HepG2 (cell line): Measurements from ENCODE around the gene SERPINB6. TPM values are rescaled to one million over a fixed set of nuclear protein-coding genes. Genes with fewer than 3 reads are reported as not detected.

ENCODE experiments used
- ARNT2 ChIP-seq: sonication (generic); formaldehyde crosslinking; IDR thresholded peaks from 2 replicates; pipeline ENCODE4 v1.8.0; 2022; ENCODE audit warnings: mild to moderate bottlenecking, low read depth, missing genetic modification reagents, moderate library complexity
- ATF3 ChIP-seq: sonication (generic); formaldehyde crosslinking; IDR thresholded peaks from 2 replicates; pipeline ENCODE4 v1.4.0; 2020; ENCODE audit warnings: missing genetic modification reagents
- CBFB ChIP-seq: sonication (generic); formaldehyde crosslinking; IDR thresholded peaks from 2 replicates; pipeline ENCODE4 v1.4.0; 2020; ENCODE audit warnings: missing genetic modification reagents
- EP300 ChIP-seq, 3 experiments: sonication (generic) in 1 of 3; formaldehyde crosslinking in 1 of 3; IDR thresholded peaks; 2 replicates each; pipeline versions ENCODE4 v1.5.1 to v1.6.1; 2011 to 2020; ENCODE audit warnings: low read depth in 2 of 3, low read length in 2 of 3, borderline replicate concordance in 1 of 3, improper control_type of control experiment in 1 of 3, mild to moderate bottlenecking in 1 of 3, missing genetic modification reagents in 1 of 3, moderate library complexity in 1 of 3
- FOXP4 ChIP-seq: sonication (generic); formaldehyde crosslinking; IDR thresholded peaks from 2 replicates; pipeline ENCODE4 v1.4.0; 2020; ENCODE audit warnings: missing genetic modification reagents
- HIVEP1 ChIP-seq: sonication (generic); formaldehyde crosslinking; IDR thresholded peaks from 2 replicates; pipeline ENCODE4 v1.4.0; 2020; ENCODE audit warnings: mild to moderate bottlenecking, missing genetic modification reagents
- MED8 ChIP-seq: sonication (generic); formaldehyde crosslinking; IDR thresholded peaks from 2 replicates; pipeline ENCODE4 v1.8.1; 2023; ENCODE audit warnings: mild to moderate bottlenecking, missing genetic modification reagents; ENCODE audit not compliant: insufficient replicate concordance
- SAFB2 ChIP-seq: sonication (generic); formaldehyde crosslinking; IDR thresholded peaks from 2 replicates; pipeline ENCODE4 v1.5.1; 2020; ENCODE audit warnings: missing genetic modification reagents, low read depth, mild to moderate bottlenecking, borderline replicate concordance
- SKI ChIP-seq: fragments of 450-650 bp; IDR thresholded peaks from one replicate; pipeline ENCODE4 v1.6.1; 2018; ENCODE audit warnings: mild to moderate bottlenecking; ENCODE audit not compliant: partially characterized antibody
- SYNCRIP ChIP-seq: fragments of 200-400 bp; formaldehyde crosslinking; IDR thresholded peaks from 2 replicates; pipeline ENCODE4 v1.6.1; 2018; ENCODE audit warnings: mild to moderate bottlenecking, low read depth, low read length; ENCODE audit not compliant: insufficient read depth
- TEAD2 ChIP-seq: sonication (generic); formaldehyde crosslinking; IDR thresholded peaks from 2 replicates; pipeline ENCODE4 v1.9.0; 2021; ENCODE audit warnings: missing genetic modification reagents
- ZBTB34 ChIP-seq: sonication (generic); formaldehyde crosslinking; IDR thresholded peaks from 2 replicates; pipeline ENCODE4 v1.8.0; 2022; ENCODE audit warnings: mild to moderate bottlenecking, missing genetic modification reagents
- ZFP36L1 ChIP-seq: sonication (generic); formaldehyde crosslinking; IDR thresholded peaks from 2 replicates; pipeline ENCODE4 v1.8.0; 2022; ENCODE audit warnings: mild to moderate bottlenecking, missing genetic modification reagents, moderate library complexity
- ZFP62 ChIP-seq: sonication (generic); formaldehyde crosslinking; IDR thresholded peaks from 2 replicates; pipeline ENCODE4 v1.4.0; 2020; ENCODE audit warnings: missing genetic modification reagents
- ZNF232 ChIP-seq: sonication (generic); formaldehyde crosslinking; IDR thresholded peaks from 2 replicates; pipeline ENCODE4 v1.4.0; 2020; ENCODE audit warnings: missing genetic modification reagents, borderline replicate concordance
- ZNF24 ChIP-seq: fragments of 450-650 bp; IDR thresholded peaks from 2 replicates; pipeline ENCODE4 v1.6.1; 2017; ENCODE audit warnings: antibody characterized with exemption, mild to moderate bottlenecking
- ZNF562 ChIP-seq: sonication (generic); formaldehyde crosslinking; IDR thresholded peaks from 2 replicates; pipeline ENCODE4 v1.8.0; 2022; ENCODE audit warnings: missing genetic modification reagents, borderline replicate concordance
- ZNF616 ChIP-seq: sonication (generic); formaldehyde crosslinking; IDR thresholded peaks from 2 replicates; pipeline ENCODE4 v1.5.0; 2020; ENCODE audit warnings: low read depth, mild to moderate bottlenecking, missing genetic modification reagents
- ZNF879 ChIP-seq: sonication (generic); formaldehyde crosslinking; IDR thresholded peaks from 2 replicates; pipeline ENCODE4 v1.8.1; 2023; ENCODE audit warnings: missing genetic modification reagents
- ZSCAN25 ChIP-seq: sonication (generic); formaldehyde crosslinking; IDR thresholded peaks from 2 replicates; pipeline ENCODE4 v1.8.0; 2022; ENCODE audit warnings: mild to moderate bottlenecking, missing genetic modification reagents
- ZSCAN29 ChIP-seq: sonication (generic); formaldehyde crosslinking; conservative IDR thresholded peaks from 2 replicates; pipeline ENCODE4 v1.4.0; 2020; ENCODE audit warnings: mild to moderate bottlenecking, missing genetic modification reagents
- polyA plus RNA-seq, 8 experiments: library from polyadenylated mRNA; depleted of rRNA in 3 of 8; stranded (reverse) in 7 of 8; unstranded in 1 of 8; fragments of >200 nt; fragmentation: Illumina TruSeq in 4 of 8; extraction: Trizol in 4 of 8; gene quantifications; 2 replicates each; pipeline versions ENCODE4 v1.2.1 to v1.2.3, GENCODE V29; 2011 to 2016; ENCODE audit warnings: low read depth in 4 of 8, missing spikeins in 1 of 8, mixed read lengths in 1 of 8; ENCODE audit not compliant: insufficient read depth in 1 of 8
- total RNA-seq, 5 experiments: library from RNA; depleted of rRNA; stranded (reverse); fragments of >200 nt; fragmentation: Illumina TruSeq; extraction: Trizol; gene quantifications; 2 replicates each; pipeline ENCODE4 v1.2.3, GENCODE V29; 2016; ENCODE audit warnings: low read depth in 1 of 5
- TF ChIP-seq, protein P1 (sequence below): sonication (generic); formaldehyde crosslinking; IDR thresholded peaks from 2 replicates; pipeline ENCODE4 v1.5.1; 2020; ENCODE audit warnings: mild to moderate bottlenecking, missing genetic modification reagents

The SERPINB6 gene
- total and polyA plus RNA-seq, 2 of the 13 experiments (the other 11 are each of a cell fraction or from before 2014, with no cell fraction given) = 38.2 to 61.3 TPM

GRCh38 chr6:2998998-2999617 is 27.7 kb upstream of the SERPINB6 start (continued):
- peak; percentile 55 to 82; a peak in 3 of 4 replicates for TF ChIP-seq EP300 (IDR thresholded peaks at IDR 0.05; ENCODE audit: low read depth in 2 of 2, low read length in 2 of 2)
- peak; percentile 66; the same call in 1 of the 2 replicates for TF ChIP-seq EP300 (CRISPR knock-in tag; IDR thresholded peaks at IDR 0.05; ENCODE audit: borderline replicate concordance)
- TF ChIP-seq FOXP4 = peak; percentile 81
- peak; percentile 66; the same call in 1 of the 2 replicates for TF ChIP-seq ZNF232 (CRISPR knock-in tag)
- no peak for TF ChIP-seq ZNF562
- no peak; the same call in 1 of the 2 replicates for TF ChIP-seq SAFB2 (CRISPR knock-in tag)
- no peak; the same call in 1 of the 2 replicates for TF ChIP-seq ZNF616 (CRISPR knock-in tag)
- 0 out of 2 replicates have a peak, but pooled peaks have one; percentile 23 for TF ChIP-seq CBFB
- TF ChIP-seq ZBTB34 (CRISPR knock-in tag) = no peak
- no peak for TF ChIP-seq ZFP36L1 (CRISPR knock-in tag)
- no peak for TF ChIP-seq TEAD2 (CRISPR knock-in tag)
- peak; percentile 79 for TF ChIP-seq SKI
- no peak for TF ChIP-seq ZFP62
- peak; percentile 87 for TF ChIP-seq HIVEP1 (CRISPR knock-in tag)
- TF ChIP-seq ZSCAN25 (CRISPR knock-in tag) = no peak; the same call in 1 of the 2 replicates
- peak; percentile 56; the same call in 1 of the 2 replicates for TF ChIP-seq ARNT2 (CRISPR knock-in tag)
- no peak for TF ChIP-seq ZNF879
- peak; percentile 34; the same call in 1 of the 2 replicates for TF ChIP-seq ATF3 (CRISPR knock-in tag)
- no peak for TF ChIP-seq SYNCRIP
- no peak; the same call in 1 of the 2 replicates for TF ChIP-seq ZSCAN29
- TF ChIP-seq, protein P1, sequence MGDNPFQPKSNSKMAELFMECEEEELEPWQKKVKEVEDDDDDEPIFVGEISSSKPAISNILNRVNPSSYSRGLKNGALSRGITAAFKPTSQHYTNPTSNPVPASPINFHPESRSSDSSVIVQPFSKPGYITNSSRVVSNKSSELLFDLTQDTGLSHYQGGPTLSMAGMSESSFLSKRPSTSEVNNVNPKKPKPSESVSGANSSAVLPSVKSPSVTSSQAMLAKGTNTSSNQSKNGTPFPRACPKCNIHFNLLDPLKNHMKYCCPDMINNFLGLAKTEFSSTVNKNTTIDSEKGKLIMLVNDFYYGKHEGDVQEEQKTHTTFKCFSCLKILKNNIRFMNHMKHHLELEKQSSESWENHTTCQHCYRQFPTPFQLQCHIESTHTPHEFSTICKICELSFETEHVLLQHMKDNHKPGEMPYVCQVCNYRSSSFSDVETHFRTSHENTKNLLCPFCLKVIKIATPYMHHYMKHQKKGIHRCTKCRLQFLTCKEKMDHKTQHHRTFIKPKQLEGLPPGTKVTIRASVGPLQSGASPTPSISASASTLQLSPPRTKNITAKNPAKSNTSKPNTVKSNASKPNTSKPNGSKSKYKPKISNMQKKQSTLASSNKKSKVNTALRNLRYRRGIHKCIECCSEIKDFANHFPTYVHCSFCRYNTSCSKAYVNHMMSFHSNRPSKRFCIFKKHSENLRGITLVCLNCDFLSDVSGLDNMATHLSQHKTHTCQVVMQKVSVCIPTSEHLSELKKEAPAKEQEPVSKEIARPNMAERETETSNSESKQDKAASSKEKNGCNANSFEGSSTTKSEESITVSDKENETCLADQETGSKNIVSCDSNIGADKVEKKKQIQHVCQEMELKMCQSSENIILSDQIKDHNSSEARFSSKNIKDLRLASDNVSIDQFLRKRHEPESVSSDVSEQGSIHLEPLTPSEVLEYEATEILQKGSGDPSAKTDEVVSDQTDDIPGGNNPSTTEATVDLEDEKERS (CRISPR knock-in tag) = 0 out of 2 replicates have a peak, but pooled peaks have one; percentile 2
- peak; percentile 80 for TF ChIP-seq MED8 (CRISPR knock-in tag)
- TF ChIP-seq ZNF24 = 0 out of 2 replicates have a peak, but pooled peaks have one; percentile 62
